Panc1 (cell line): ENCODE data around the gene HLCS.

Experiments
- CTCF ChIP-seq: fragments of 450-650 bp; IDR thresholded peaks from 2 replicates; pipeline ENCODE4 v1.5.1; 2017; ENCODE audit warnings: mild to moderate bottlenecking
- POLR2AphosphoS5 ChIP-seq: IDR thresholded peaks from 2 replicates; pipeline ENCODE4 v1.6.1; 2012; ENCODE audit warnings: mild to moderate bottlenecking, low read depth, low read length, moderate library complexity
- REST ChIP-seq, 2 experiments: IDR thresholded peaks; 2 replicates each; pipeline ENCODE4 v1.6.1; 2011 to 2012; ENCODE audit warnings: low read depth in 2 of 2, control low read depth in 1 of 2, low read length in 1 of 2, mild to moderate bottlenecking in 1 of 2, moderate library complexity in 1 of 2; ENCODE audit not compliant: insufficient read depth in 1 of 2
- TCF7L2 ChIP-seq: IDR thresholded peaks from 2 replicates; pipeline ENCODE4 v1.6.1; 2011; ENCODE audit warnings: mild to moderate bottlenecking, low read depth, low read length, inconsistent platforms

GRCh38 chr21:36825658-36826057 is 140.8 kb downstream of the HLCS start:
- TF ChIP-seq CTCF (no peak), REST (IDR thresholded peaks at IDR 0.05; ENCODE audit: insufficient read depth in 1 of 2, low read depth in 2 of 2, low read length in 1 of 2) (no peak), POLR2AphosphoS5 (no peak), TCF7L2 (no peak)
